DND-41 (cell line): ENCODE measurements around the gene HEY2.

Experiments used
- EZH2 ChIP-seq: IDR thresholded peaks from 3 replicates; pipeline ENCODE4 v1.6.1; 2012; ENCODE audit warnings: borderline replicate concordance, low read depth, mild to moderate bottlenecking, moderate library complexity, low read length, inconsistent platforms; ENCODE audit not compliant: severe bottlenecking
- TF ChIP-seq, protein P1 (sequence below): IDR thresholded peaks from 2 replicates; pipeline ENCODE4 v1.5.1; 2012; ENCODE audit warnings: borderline replicate concordance, low read length, moderate library complexity, mild to moderate bottlenecking; ENCODE audit not compliant: poor library complexity, severe bottlenecking; ENCODE audit errors: extremely low read depth

DNA sequence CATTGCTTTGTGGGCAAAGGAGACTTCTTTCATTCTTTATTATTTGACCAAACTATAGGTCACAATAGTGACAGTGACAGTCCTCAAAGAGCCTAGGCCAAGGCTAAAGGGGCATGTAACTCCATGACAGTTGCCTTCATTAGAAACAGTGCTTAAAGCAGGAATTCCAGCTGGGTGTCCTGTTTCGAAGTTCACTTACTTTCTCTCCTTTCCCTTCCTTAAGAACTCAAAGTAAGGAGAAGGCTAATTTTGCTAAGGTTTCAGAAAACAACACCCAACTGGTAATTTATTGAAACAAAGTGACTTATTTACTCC is 48.1 kb upstream of the HEY2 start:
- TF ChIP-seq, protein P1, sequence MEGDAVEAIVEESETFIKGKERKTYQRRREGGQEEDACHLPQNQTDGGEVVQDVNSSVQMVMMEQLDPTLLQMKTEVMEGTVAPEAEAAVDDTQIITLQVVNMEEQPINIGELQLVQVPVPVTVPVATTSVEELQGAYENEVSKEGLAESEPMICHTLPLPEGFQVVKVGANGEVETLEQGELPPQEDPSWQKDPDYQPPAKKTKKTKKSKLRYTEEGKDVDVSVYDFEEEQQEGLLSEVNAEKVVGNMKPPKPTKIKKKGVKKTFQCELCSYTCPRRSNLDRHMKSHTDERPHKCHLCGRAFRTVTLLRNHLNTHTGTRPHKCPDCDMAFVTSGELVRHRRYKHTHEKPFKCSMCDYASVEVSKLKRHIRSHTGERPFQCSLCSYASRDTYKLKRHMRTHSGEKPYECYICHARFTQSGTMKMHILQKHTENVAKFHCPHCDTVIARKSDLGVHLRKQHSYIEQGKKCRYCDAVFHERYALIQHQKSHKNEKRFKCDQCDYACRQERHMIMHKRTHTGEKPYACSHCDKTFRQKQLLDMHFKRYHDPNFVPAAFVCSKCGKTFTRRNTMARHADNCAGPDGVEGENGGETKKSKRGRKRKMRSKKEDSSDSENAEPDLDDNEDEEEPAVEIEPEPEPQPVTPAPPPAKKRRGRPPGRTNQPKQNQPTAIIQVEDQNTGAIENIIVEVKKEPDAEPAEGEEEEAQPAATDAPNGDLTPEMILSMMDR = no peak
- no peak for TF ChIP-seq EZH2
